ENCODE results near the gene TMED5.
"Not testable (repeated sequence)": the region's sequence is repeated elsewhere in the genome, so short reads cannot be mapped to it uniquely, and the experiment has no call there.

The TMED5 gene

GRCh38 chr1:93172778-93173177 is 7.4 kb downstream of the TMED5 start:
- Histone ChIP-seq H3K36me3 (ENCODE audit: control insufficient read depth, insufficient read depth, low read length) (no peaks in the 10 kb centered on the region), H3K27ac (ENCODE audit: insufficient read depth, low read depth, low read length, poor library complexity, severe bottlenecking) (no peak overlapping the region), H3K27me3 (ENCODE audit: control insufficient read depth, insufficient read depth, low read length, poor library complexity, severe bottlenecking) (no peaks in the 10 kb centered on the region), H3K9me3 (ENCODE audit: control insufficient read depth, low read length) (no peaks in the 10 kb centered on the region), H3K4me3 (ENCODE audit: insufficient read depth, low read depth, low read length) (no peak overlapping the region), H3K4me1 (ENCODE audit: control insufficient read depth, insufficient read depth, low read length) (no peaks in the 10 kb centered on the region)
- 86 to 92% methylated on average over 1 of the region's 1 CpG for WGBS, 2 experiments

GRCh38 chr1:93171549-93172034 is 8.6 kb downstream of the TMED5 start:
- H3K4me3 ChIP-seq (ENCODE audit: insufficient read depth, low read depth, low read length): no peak overlapping the region
- 88 to 96% methylated on average over 1 of the region's 1 CpG for WGBS, 2 experiments
- no peak overlapping the region for H3K27ac ChIP-seq (ENCODE audit: insufficient read depth, low read depth, low read length, poor library complexity, severe bottlenecking)
- peaks cover 2% of the 10 kb centered on the region for H3K9me3 ChIP-seq (ENCODE audit: control insufficient read depth, low read length)
- H3K27me3 ChIP-seq (ENCODE audit: control insufficient read depth, insufficient read depth, low read length, poor library complexity, severe bottlenecking): no peaks in the 10 kb centered on the region
- no peaks in the 10 kb centered on the region for H3K4me1 ChIP-seq (ENCODE audit: control insufficient read depth, insufficient read depth, low read length)
- H3K36me3 ChIP-seq (ENCODE audit: control insufficient read depth, insufficient read depth, low read length): no peaks in the 10 kb centered on the region

GRCh38 chr1:93170141-93170678 is 10.0 kb downstream of the TMED5 start:
- not testable (repeated sequence) for H3K27ac ChIP-seq (ENCODE audit: insufficient read depth, low read depth, low read length, poor library complexity, severe bottlenecking); H3K27me3 ChIP-seq (ENCODE audit: control insufficient read depth, insufficient read depth, low read length, poor library complexity, severe bottlenecking); H3K4me3 ChIP-seq (ENCODE audit: insufficient read depth, low read depth, low read length); H3K9me3 ChIP-seq (ENCODE audit: control insufficient read depth, low read length); H3K4me1 ChIP-seq (ENCODE audit: control insufficient read depth, insufficient read depth, low read length); H3K36me3 ChIP-seq (ENCODE audit: control insufficient read depth, insufficient read depth, low read length)
- WGBS, 2 experiments: 96 to 97% methylated on average over 36 of the region's 36 CpGs

- no peaks in the 10 kb centered on the region for H3K27me3 ChIP-seq (ENCODE audit: control insufficient read depth, insufficient read depth, low read length, poor library complexity, severe bottlenecking)
- peaks cover 2% of the 10 kb centered on the region for H3K9me3 ChIP-seq (ENCODE audit: control insufficient read depth, low read length)
- H3K27ac ChIP-seq (ENCODE audit: insufficient read depth, low read depth, low read length, poor library complexity, severe bottlenecking): no peak overlapping the region
- no peaks in the 10 kb centered on the region for H3K36me3 ChIP-seq (ENCODE audit: control insufficient read depth, insufficient read depth, low read length)
- H3K4me3 ChIP-seq (ENCODE audit: insufficient read depth, low read depth, low read length): no peak overlapping the region
- H3K4me1 ChIP-seq (ENCODE audit: control insufficient read depth, insufficient read depth, low read length): no peaks in the 10 kb centered on the region
These were observed 13.2 kb downstream of the TMED5 start for GRCh38 chr1:93167006-93167405.

- not testable (repeated sequence) for H3K9me3 ChIP-seq (ENCODE audit: control insufficient read depth, low read length); H3K27ac ChIP-seq (ENCODE audit: insufficient read depth, low read depth, low read length, poor library complexity, severe bottlenecking); H3K27me3 ChIP-seq (ENCODE audit: control insufficient read depth, insufficient read depth, low read length, poor library complexity, severe bottlenecking); H3K4me1 ChIP-seq (ENCODE audit: control insufficient read depth, insufficient read depth, low read length); H3K36me3 ChIP-seq (ENCODE audit: control insufficient read depth, insufficient read depth, low read length); H3K4me3 ChIP-seq (ENCODE audit: insufficient read depth, low read depth, low read length)
- WGBS, 2 experiments: 85 to 98% methylated on average over 1 of the region's 1 CpG
These were observed 14.3 kb downstream of the TMED5 start for GRCh38 chr1:93165895-93166294.

DNA sequence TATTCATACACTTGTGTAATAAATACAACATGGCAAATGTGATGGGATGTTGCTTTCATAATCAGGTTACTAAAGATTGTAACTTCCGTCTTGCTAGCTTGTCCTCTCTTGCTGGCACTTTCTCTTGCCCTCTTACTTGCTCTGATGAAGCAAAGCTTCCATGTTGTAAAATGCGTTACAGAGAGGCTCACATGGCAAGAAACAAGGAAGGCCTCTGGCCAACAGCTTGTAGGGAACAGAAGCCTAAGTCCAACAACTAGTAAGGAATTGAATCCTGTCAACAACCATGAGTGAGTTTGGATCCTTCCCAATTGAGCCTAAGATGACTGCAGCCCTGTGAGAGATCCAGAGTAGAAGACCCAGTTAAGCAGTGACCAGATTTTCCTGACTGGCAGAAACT is 15.4 kb downstream of the TMED5 start:
- Histone ChIP-seq H3K4me1 (ENCODE audit: control insufficient read depth, insufficient read depth, low read length) (no peaks in the 10 kb centered on the region), H3K4me3 (ENCODE audit: insufficient read depth, low read depth, low read length) (no peak overlapping the region)

DNA sequence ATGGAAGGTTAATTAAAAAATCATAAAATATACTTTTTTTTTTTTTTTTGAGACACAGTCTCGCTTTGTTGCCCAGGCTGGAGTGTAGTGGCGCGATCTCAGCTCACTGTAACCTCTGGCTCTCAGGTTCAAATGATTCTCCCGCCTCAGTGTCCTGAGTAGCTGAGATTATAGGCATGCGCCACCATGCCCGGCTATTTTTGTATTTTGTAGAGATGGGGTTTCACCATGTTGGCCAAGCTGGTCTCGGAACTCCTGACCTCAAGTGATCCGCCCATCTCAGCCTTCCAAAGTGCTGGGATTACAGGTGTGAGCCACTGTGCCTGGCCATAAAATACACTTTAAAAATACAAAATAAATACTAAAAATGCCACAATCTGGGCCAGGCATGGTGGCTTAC is 16.9 kb downstream of the TMED5 start:
- WGBS, 2 experiments: 94 to 96% methylated on average over 8 of the region's 8 CpGs
- H3K36me3 ChIP-seq (ENCODE audit: control insufficient read depth, insufficient read depth, low read length); H3K27me3 ChIP-seq (ENCODE audit: control insufficient read depth, insufficient read depth, low read length, poor library complexity, severe bottlenecking); H3K4me3 ChIP-seq (ENCODE audit: insufficient read depth, low read depth, low read length); H3K4me1 ChIP-seq (ENCODE audit: control insufficient read depth, insufficient read depth, low read length); H3K9me3 ChIP-seq (ENCODE audit: control insufficient read depth, low read length); H3K27ac ChIP-seq (ENCODE audit: insufficient read depth, low read depth, low read length, poor library complexity, severe bottlenecking): not testable (repeated sequence)

More for the DNA sequence above, 15.4 kb downstream of the TMED5 start:
- Histone ChIP-seq H3K27me3 (ENCODE audit: control insufficient read depth, insufficient read depth, low read length, poor library complexity, severe bottlenecking) (no peaks in the 10 kb centered on the region), H3K27ac (ENCODE audit: insufficient read depth, low read depth, low read length, poor library complexity, severe bottlenecking) (no peak overlapping the region), H3K36me3 (ENCODE audit: control insufficient read depth, insufficient read depth, low read length) (no peaks in the 10 kb centered on the region), H3K9me3 (ENCODE audit: control insufficient read depth, low read length) (peaks cover 2% of the 10 kb centered on the region)
- 86 to 94% methylated on average over 2 of the region's 2 CpGs for WGBS, 2 experiments

- Histone ChIP-seq H3K27me3 (ENCODE audit: control insufficient read depth, insufficient read depth, low read length, poor library complexity, severe bottlenecking) (no peaks in the 10 kb centered on the region), H3K27ac (ENCODE audit: insufficient read depth, low read depth, low read length, poor library complexity, severe bottlenecking) (no peak overlapping the region), H3K4me1 (ENCODE audit: control insufficient read depth, insufficient read depth, low read length) (no peaks in the 10 kb centered on the region), H3K9me3 (ENCODE audit: control insufficient read depth, low read length) (no peaks in the 10 kb centered on the region), H3K36me3 (ENCODE audit: control insufficient read depth, insufficient read depth, low read length) (peaks cover 10% of the 10 kb centered on the region), H3K4me3 (ENCODE audit: insufficient read depth, low read depth, low read length) (no peak overlapping the region)
- WGBS, 2 experiments: 100% methylated on average over 2 of the region's 2 CpGs; no CpG with 5 or more reads in 1 of the 2 experiments
These were observed 20.9 kb downstream of the TMED5 start for GRCh38 chr1:93159337-93159736.

DNA sequence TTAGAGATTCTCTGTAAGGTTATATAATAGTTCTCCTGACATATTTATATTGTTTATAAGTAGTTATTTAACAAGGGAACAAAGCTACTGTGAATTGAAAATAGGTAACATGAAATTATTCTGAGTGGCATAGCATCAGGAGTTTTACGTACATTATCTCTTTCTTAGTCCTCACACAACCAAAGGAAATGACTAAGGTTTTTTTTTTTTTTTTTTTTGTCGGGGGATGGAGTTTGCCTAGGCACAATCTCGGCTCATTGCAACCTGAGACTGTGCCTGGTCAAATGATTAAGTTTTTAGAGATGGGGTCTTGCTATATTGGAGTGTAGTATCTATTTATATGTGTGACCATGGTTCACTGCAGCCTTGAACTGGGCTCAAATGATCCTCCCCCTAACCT is 24.9 kb downstream of the TMED5 start:
- Histone ChIP-seq H3K27ac (ENCODE audit: insufficient read depth, low read depth, low read length, poor library complexity, severe bottlenecking) (no peak overlapping the region), H3K36me3 (ENCODE audit: control insufficient read depth, insufficient read depth, low read length) (peaks cover 10% of the 10 kb centered on the region), H3K27me3 (ENCODE audit: control insufficient read depth, insufficient read depth, low read length, poor library complexity, severe bottlenecking) (no peaks in the 10 kb centered on the region), H3K9me3 (ENCODE audit: control insufficient read depth, low read length) (no peaks in the 10 kb centered on the region), H3K4me1 (ENCODE audit: control insufficient read depth, insufficient read depth, low read length) (no peaks in the 10 kb centered on the region), H3K4me3 (ENCODE audit: insufficient read depth, low read depth, low read length) (no peak overlapping the region)
- WGBS, 2 experiments: 64 to 92% methylated on average over 1 to 2 of the region's 3 CpGs

DNA sequence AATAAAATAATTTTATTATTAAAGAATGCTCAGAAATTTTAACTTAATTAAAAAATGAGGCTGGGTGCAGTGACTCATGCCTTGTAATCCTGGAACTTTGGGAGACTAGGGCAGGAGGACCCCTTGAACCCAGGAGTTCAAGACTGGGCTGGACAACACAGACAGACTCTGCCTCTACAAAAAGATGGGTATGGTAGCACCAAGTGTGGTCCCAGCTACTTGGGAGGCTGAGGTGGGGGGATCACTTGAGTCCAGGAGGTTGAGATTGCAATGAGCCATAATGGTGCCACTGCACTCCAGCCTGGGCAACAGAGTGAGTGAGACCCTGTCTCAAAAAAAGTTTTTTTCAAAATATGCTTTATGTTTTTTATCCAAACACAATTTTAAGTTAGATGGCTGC is 25.3 kb downstream of the TMED5 start:
- H3K4me1 ChIP-seq (ENCODE audit: control insufficient read depth, insufficient read depth, low read length): no peaks in the 10 kb centered on the region
- no peak overlapping the region for H3K27ac ChIP-seq (ENCODE audit: insufficient read depth, low read depth, low read length, poor library complexity, severe bottlenecking)
- H3K36me3 ChIP-seq (ENCODE audit: control insufficient read depth, insufficient read depth, low read length): peaks cover 10% of the 10 kb centered on the region
- H3K27me3 ChIP-seq (ENCODE audit: control insufficient read depth, insufficient read depth, low read length, poor library complexity, severe bottlenecking): no peaks in the 10 kb centered on the region
- no peaks in the 10 kb centered on the region for H3K9me3 ChIP-seq (ENCODE audit: control insufficient read depth, low read length)
- no peak overlapping the region for H3K4me3 ChIP-seq (ENCODE audit: insufficient read depth, low read depth, low read length)

- peaks cover 5% of the 10 kb centered on the region for H3K36me3 ChIP-seq (ENCODE audit: control insufficient read depth, insufficient read depth, low read length)
- WGBS, 2 experiments: 92% methylated on average over 1 of the region's 2 CpGs
These were observed 27.4 kb downstream of the TMED5 start for GRCh38 chr1:93152835-93153234.

More at GRCh38 chr1:93152835-93153234, 27.4 kb downstream of the TMED5 start:
- Histone ChIP-seq H3K27ac (ENCODE audit: insufficient read depth, low read depth, low read length, poor library complexity, severe bottlenecking) (no peak overlapping the region), H3K4me3 (ENCODE audit: insufficient read depth, low read depth, low read length) (no peak overlapping the region), H3K27me3 (ENCODE audit: control insufficient read depth, insufficient read depth, low read length, poor library complexity, severe bottlenecking) (no peaks in the 10 kb centered on the region), H3K4me1 (ENCODE audit: control insufficient read depth, insufficient read depth, low read length) (no peaks in the 10 kb centered on the region), H3K9me3 (ENCODE audit: control insufficient read depth, low read length) (no peaks in the 10 kb centered on the region)
